Esophagus squamous epithelium (tissue), 4 donors: ENCODE data around the gene TRPM7.

Source experiments
- POLR2A ChIP-seq, 4 donors: fragments of 450-650 bp; IDR thresholded peaks; one replicate each; pipeline ENCODE4 v1.6.1; 2017; ENCODE audit warnings: antibody characterized with exemption in 4 of 4, mild to moderate bottlenecking in 4 of 4, moderate library complexity in 3 of 4
- TF ChIP-seq, protein P1 (sequence below), 6 experiments: fragments of 450-650 bp in 4 of 6; fragments of 200-600 bp in 2 of 6; sonication (generic) in 2 of 6; IDR thresholded peaks; one replicate each; pipeline ENCODE4 v1.5.1; 2016 to 2019; ENCODE audit warnings: antibody characterized with exemption in 6 of 6, mild to moderate bottlenecking in 4 of 6, moderate library complexity in 4 of 6

DNA sequence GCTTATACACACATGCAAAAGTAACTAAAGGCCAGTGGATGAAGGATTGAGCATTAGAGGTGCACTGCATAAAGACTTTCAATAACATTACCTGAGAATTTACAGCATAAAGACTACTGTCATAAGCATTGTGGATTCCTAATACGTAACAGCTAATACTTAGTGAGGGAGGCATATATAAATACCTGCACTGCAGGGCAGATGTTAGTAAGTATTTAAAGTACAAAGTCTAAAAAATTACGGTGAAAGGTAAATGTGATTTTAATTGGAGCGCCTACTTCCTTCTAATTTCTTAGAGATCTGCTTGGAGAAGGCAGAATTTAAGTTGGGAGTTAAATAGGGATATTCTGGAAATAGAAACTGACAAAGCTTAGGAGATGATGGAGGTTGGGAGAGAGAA lies 25.4 kb upstream of the TRPM7 start:
- TF ChIP-seq, protein P1, sequence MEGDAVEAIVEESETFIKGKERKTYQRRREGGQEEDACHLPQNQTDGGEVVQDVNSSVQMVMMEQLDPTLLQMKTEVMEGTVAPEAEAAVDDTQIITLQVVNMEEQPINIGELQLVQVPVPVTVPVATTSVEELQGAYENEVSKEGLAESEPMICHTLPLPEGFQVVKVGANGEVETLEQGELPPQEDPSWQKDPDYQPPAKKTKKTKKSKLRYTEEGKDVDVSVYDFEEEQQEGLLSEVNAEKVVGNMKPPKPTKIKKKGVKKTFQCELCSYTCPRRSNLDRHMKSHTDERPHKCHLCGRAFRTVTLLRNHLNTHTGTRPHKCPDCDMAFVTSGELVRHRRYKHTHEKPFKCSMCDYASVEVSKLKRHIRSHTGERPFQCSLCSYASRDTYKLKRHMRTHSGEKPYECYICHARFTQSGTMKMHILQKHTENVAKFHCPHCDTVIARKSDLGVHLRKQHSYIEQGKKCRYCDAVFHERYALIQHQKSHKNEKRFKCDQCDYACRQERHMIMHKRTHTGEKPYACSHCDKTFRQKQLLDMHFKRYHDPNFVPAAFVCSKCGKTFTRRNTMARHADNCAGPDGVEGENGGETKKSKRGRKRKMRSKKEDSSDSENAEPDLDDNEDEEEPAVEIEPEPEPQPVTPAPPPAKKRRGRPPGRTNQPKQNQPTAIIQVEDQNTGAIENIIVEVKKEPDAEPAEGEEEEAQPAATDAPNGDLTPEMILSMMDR (IDR thresholded peaks at IDR 0.05), result no peak
- no peak for TF ChIP-seq POLR2A (IDR thresholded peaks at IDR 0.05)
